Middle frontal gyrus (tissue), 1 donor: ENCODE results near the gene FXN.
"Not testable (repeated sequence)": the region's sequence is repeated elsewhere in the genome, so short reads cannot be mapped to it uniquely, and the experiment has no call there.

ENCODE experiments used
- DNase-seq: peaks from one replicate; pipeline ENCODE4 v3.0.0-alpha.2; 2015; ENCODE audit warnings: low spot score; ENCODE audit errors: extremely low spot score

FXN gene

GRCh38 chr9:69103348-69103996 is 67.9 kb downstream of the FXN start:
- not testable (repeated sequence) for DNase-seq

GRCh38 chr9:69104830-69105527 is 69.4 kb downstream of the FXN start:
- no peak for DNase-seq

DNA sequence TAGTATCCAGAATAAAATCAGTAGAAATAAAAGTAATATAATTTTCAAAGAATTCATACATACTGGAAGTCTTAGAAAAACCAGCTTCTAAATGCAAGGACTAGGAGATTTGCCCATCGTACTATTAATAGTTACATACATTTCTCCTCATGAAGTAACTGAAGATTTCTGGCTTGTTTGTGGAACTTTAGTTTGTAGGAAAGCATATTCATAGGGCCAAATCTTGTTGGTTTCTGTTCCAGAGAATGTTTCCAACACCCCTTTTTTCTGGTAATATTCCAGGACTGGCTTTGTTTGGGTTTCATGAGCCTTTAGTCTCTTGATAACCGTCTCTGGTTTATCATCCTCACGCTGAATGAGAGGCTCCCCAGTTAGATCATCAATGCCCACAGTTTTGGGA is 72.2 kb downstream of the FXN start:
- no peak for DNase-seq

- not testable (repeated sequence) for DNase-seq
Measured at GRCh38 chr9:69108706-69109105, 73.2 kb downstream of the FXN start.

DNA sequence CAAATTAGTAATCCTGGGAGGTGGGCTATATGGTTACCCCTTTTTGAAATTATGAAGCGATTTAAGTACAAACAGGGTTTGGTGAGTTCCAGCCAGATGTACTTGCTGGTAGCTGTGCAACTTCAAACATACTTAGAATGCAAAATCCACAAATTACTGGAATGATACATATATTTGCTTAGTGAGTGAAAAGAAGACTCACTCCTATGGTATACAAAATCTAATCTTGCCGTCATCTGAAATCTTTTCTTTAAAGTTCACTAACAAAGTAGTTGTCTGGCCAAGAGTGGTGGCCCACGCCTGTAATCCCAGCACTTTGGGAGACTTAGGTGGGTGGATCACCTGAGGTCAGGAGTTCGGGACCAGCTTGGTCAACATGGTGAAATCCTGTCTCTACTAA is 73.6 kb downstream of the FXN start:
- DNase-seq = no peak

DNA sequence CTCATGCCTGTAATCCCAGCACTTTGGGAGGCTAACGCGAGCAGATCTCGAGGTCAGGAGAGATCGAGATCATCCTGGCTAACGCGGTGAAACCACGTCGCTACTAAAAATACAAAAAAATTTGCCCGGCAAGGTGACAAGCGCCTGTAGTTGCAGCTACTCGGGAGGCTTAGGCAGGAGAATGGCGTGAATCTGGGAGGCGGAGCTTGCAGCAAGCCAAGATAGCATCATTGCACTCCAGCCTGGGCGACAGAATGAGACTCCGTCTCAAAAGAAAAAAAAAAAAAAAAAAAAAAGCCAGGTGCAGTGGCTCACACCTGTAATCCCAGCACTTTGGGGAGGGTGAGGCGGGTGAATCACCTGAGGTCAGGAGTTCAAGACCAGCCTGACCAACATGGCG is 77.1 kb downstream of the FXN start:
- not testable (repeated sequence) for DNase-seq

DNA sequence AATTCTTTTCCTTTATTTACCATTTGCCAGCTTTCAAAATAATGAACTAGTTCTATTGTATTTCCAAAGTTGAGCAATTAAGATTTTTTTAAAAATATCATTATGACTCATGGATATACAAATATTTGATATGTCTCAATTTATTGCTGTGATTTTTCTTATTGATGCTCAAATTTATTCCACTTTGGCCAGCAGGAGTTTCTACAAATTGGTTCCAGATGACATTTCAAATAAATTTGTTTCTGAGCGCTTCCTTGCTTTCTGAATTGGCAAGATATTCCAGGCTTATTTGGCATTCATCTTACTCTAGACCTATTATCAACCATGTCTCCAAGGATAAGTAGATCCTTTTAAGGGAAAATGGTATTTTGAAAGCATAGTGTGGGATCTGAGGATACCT is 80.1 kb downstream of the FXN start:
- no peak for DNase-seq

DNA sequence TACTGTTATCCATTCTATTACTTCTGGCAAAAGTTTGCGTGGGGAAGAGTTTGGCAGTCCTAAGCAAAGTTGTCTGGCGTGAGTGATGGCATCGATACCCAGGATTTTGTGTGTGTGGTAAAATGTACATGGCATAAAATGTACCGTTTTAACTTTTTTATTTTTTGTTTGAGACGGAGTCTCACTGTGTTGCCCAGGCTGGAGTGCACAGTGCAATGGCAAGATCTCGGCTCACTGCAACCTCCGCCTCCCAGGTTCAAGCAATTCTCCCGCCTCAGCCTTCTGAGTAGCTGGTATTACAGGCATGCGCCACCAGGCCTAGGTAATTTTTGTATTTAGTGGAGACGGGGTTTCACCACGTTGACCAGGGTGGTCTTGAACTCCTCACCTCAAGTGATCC is 83.1 kb downstream of the FXN start:
- DNase-seq = no peak

GRCh38 chr9:69120380-69121154 is 85.0 kb downstream of the FXN start:
- no peak for DNase-seq

GRCh38 chr9:69121155-69122081 is 85.9 kb downstream of the FXN start:
- no peak for DNase-seq

DNA sequence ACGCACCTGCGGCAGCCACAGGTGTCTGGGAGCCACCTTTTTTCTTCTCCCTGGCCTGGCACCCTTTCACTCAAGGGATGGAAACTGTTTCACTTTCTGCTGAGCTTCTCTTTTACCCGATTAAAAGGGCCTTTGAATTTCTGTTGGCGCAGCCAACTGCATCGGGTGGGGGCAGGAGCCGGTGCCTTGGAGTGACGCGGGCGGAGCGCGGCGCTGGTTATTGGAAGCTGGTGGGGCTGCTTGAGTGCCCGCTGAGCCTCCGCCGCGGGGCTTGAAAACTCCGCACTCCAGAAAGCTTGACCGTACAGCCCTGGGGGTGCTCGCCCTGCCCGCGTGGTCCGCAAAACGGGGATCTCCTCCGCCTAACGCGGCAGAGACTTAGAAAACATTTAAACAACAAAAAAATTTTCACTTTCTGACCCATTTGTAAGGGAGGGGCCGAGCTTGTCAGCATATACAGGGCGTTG is 86.6 kb downstream of the FXN start:
- DNase-seq = peak; percentile 35

DNA sequence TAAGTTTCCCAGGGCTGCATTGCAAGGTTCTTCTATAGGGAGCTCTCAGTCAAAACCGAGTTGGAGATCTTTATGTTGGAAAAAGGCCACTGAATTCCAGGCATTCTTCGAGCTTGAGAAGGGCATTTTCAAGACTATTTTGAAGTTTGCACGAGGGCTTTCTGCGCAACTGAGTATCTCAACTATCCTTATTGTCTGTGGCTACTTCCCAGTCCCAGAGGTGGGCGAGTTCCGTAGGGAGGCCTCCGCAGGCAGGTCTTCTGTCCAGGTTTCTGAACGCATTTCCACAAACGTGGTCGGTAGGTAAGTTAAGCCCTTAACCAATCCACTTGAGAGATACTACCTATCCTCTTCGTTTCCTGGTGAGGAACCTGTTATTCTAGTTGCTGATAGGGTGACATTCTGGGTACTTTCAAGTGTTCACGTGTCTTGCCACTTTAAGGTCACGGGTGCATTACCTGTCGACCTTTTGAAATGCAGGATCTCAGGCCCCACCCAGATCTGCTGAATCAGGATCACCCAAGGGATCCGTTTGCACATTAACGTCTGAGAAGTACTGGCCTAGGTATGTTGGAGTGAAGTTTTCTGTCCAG is 87.1 kb downstream of the FXN start:
- DNase-seq = no peak

GRCh38 chr9:69130456-69131441 is 95.2 kb downstream of the FXN start:
- DNase-seq = no peak

GRCh38 chr9:69131682-69132081 is 96.1 kb downstream of the FXN start:
- DNase-seq = no peak

- no peak for DNase-seq
Measured at GRCh38 chr9:69132361-69132760, 96.8 kb downstream of the FXN start.

DNA sequence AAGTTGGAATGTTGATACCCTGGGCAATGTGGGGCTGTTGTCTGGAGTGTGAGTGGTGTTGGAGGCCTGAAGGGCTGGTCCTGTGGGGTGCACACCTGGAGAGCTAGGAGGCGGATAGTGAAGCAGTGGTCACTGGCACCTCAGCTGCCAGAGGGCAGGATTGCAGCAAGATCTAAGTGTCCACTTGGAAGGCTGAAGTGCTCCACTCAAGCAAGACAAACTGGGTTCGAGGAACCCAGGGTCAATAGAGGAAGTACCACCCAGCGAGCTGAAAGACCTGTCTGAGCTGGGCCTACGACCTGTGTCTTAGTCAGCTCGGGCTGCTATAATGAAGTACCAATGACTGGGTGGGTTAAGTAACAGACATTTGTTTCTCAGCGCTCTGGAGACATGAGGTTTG is 98.9 kb downstream of the FXN start:
- DNase-seq = no peak

- no peak for DNase-seq
Measured at GRCh38 chr9:69136185-69136584, 100.6 kb downstream of the FXN start.

DNA sequence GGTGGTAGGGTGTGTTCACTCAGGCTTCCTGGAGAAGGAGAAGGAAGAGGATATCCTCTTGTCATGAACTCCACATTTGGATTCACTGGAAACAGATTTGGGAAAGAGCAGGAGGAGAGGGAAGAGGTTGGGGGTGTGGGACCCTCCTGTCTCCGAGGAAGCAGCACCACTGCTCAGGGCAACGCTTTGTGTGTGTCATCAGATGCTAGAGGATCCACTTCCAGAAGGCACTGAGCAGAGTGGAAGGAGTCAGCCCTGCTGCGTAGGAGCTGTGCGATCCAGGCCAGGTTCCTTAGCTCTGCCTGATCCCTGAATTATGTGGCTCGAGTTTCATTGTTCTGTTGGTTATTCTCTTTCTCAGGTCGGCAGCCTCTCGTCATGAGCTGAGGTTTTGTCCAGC is 101.2 kb downstream of the FXN start:
- no peak for DNase-seq

- DNase-seq = no peak
Measured at GRCh38 chr9:69137311-69137710, 101.8 kb downstream of the FXN start.

- no peak for DNase-seq
Measured at GRCh38 chr9:69139596-69139995, 104.0 kb downstream of the FXN start.
